ENCODE measurements around the gene AGPAT3. TPM values are rescaled to one million over a fixed set of nuclear protein-coding genes. Genes with fewer than 3 reads are reported as not detected.

Gene AGPAT3
- total RNA-seq, 1 donor: 63.5 TPM

DNA sequence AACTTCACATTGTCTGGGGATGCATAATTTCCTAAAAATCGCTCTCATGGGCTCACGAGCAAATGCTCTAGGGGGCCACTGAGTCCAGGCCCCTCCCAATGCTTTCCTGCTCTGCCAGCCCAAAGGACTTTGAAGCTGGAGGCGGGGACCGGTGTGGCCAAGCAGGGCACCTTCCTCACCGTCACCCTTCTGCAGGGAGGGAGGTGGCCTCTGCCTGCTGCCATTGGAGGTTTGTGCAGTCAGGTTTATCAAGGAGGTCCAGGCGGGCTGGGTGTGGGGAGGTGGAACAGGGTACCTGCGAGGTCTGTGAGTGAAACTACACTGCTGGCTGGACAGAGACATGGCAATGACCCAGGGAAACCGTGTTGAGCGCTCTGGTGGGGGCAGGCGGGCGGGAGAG lies 89.0 kb downstream of the AGPAT3 start:
- H3K4me3 ChIP-seq (ENCODE audit: low read depth, low read length): no peak overlapping the region
- TF ChIP-seq, protein P1, sequence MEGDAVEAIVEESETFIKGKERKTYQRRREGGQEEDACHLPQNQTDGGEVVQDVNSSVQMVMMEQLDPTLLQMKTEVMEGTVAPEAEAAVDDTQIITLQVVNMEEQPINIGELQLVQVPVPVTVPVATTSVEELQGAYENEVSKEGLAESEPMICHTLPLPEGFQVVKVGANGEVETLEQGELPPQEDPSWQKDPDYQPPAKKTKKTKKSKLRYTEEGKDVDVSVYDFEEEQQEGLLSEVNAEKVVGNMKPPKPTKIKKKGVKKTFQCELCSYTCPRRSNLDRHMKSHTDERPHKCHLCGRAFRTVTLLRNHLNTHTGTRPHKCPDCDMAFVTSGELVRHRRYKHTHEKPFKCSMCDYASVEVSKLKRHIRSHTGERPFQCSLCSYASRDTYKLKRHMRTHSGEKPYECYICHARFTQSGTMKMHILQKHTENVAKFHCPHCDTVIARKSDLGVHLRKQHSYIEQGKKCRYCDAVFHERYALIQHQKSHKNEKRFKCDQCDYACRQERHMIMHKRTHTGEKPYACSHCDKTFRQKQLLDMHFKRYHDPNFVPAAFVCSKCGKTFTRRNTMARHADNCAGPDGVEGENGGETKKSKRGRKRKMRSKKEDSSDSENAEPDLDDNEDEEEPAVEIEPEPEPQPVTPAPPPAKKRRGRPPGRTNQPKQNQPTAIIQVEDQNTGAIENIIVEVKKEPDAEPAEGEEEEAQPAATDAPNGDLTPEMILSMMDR (IDR thresholded peaks at IDR 0.05; ENCODE audit: insufficient read depth, low read depth, low read length): no peak
- DNase-seq (ENCODE audit: low read depth): no peak

DNA sequence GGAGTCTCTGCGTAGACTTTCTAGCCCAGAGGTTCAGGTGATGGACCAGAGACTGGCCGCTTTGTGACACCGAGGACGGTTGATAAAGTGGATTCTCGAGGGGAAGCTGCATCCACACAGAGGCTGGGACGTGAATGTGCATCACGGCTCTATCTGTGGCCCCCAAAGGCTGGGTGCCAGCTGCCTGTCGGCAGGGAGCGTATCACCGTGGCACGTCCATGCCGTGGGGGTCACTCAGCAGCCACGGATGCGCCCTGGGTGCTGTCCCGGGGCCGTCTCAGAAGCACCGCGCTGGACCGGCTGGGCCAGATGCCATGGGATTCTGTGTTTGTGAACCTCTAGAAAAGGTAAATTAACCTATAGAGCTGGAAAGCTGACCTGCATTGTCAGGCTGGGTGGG lies 89.9 kb downstream of the AGPAT3 start:
- no peak overlapping the region for H3K4me3 ChIP-seq (ENCODE audit: low read depth, low read length)
- no peak for DNase-seq (ENCODE audit: low read depth)
- TF ChIP-seq, protein P1 (IDR thresholded peaks at IDR 0.05; ENCODE audit: insufficient read depth, low read depth, low read length): no peak

GRCh38 chr21:43956019-43956669 lies 91.1 kb downstream of the AGPAT3 start:
- TF ChIP-seq, protein P1 (IDR thresholded peaks at IDR 0.05; ENCODE audit: insufficient read depth, low read depth, low read length): no peak
- DNase-seq (ENCODE audit: low read depth): no peak
- no peak overlapping the region for H3K4me3 ChIP-seq (ENCODE audit: low read depth, low read length)

DNA sequence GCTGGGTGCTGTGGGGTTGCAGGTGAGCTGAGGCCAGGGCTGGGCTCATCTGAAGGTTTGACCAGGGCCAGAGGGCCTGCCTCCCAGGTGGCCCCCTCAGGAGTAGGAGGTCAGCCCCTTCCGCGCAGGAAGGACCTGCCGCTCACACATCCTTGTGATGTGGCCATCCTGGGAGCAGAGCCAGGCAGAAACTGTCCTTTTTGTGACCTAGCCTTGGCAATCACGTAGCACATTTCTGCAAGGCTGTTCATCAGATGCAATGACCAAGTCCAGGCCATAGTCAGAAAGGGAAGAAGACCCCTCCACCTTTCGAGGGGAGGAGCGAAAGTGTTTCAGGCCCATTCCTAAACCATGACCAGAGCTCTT lies 91.6 kb downstream of the AGPAT3 start:
- TF ChIP-seq, protein P1 (IDR thresholded peaks at IDR 0.05; ENCODE audit: insufficient read depth, low read depth, low read length): no peak
- DNase-seq (ENCODE audit: low read depth): peak; percentile 34

GRCh38 chr21:43957128-43957571 lies 92.1 kb downstream of the AGPAT3 start:
- no peak for DNase-seq (ENCODE audit: low read depth)
- TF ChIP-seq, protein P1 (IDR thresholded peaks at IDR 0.05; ENCODE audit: insufficient read depth, low read depth, low read length): no peak
- H3K4me3 ChIP-seq (ENCODE audit: low read depth, low read length): no peak overlapping the region

More for the DNA sequence above, 91.6 kb downstream of the AGPAT3 start:
- no peak overlapping the region for H3K4me3 ChIP-seq (ENCODE audit: low read depth, low read length)

DNA sequence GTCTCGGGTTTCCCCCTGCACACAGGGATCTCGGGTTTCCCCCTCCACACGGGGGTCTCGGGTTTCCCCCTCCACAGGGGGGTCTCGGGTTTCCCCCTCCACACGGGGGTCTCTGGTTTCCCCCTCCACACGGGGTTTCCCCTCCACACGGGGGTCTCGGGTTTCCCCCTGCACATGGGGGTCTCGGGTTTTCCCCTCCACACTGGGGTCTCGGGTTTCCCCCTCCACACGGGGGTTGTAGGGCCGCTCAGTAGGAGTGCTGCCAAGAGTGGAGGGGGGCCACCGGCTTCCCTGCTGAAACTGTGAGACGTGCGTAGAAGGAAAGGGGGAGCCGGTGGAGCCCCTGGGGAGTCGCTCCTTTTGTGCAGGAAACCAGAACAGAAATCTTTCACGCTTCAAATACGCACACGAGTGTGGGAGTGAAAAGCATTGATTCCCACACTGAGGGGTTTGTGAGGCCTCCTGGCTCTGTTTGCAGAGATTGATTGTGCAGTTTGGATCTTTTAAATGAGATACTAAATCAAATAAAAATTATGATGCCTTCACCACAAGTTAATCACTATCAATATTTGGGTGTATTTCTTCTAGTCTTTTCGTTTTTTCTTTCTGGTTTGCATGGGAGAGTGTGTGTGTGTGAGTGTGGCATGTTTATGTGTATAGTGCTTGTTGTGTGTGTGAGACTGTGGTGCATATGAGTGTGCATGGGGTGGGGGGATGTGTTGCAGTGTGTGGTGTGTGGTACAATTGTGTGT lies 92.8 kb downstream of the AGPAT3 start:
- TF ChIP-seq, protein P1 (IDR thresholded peaks at IDR 0.05; ENCODE audit: insufficient read depth, low read depth, low read length): no peak
- DNase-seq (ENCODE audit: low read depth): no peak

More for the DNA sequence above, 92.8 kb downstream of the AGPAT3 start:
- no peak overlapping the region for H3K4me3 ChIP-seq (ENCODE audit: low read depth, low read length)
